Pulmonary artery endothelial cell (primary cell): ENCODE results near the gene SELP. TPM values are rescaled to one million over a fixed set of nuclear protein-coding genes. Genes with fewer than 3 reads are reported as not detected.

Source experiments
- DNase-seq: peaks from one replicate; pipeline ENCODE4 v3.0.0-alpha.2; 2011; ENCODE audit warnings: low read depth, low spot score
- total RNA-seq: library from RNA; depleted of rRNA; stranded (reverse); fragments of >200 nt; gene quantifications from 2 replicates; pipeline ENCODE4 v1.2.3, GENCODE V29; 2014

Gene SELP
- total RNA-seq, 1 donor from 2014 or later = 3.3 TPM

DNA sequence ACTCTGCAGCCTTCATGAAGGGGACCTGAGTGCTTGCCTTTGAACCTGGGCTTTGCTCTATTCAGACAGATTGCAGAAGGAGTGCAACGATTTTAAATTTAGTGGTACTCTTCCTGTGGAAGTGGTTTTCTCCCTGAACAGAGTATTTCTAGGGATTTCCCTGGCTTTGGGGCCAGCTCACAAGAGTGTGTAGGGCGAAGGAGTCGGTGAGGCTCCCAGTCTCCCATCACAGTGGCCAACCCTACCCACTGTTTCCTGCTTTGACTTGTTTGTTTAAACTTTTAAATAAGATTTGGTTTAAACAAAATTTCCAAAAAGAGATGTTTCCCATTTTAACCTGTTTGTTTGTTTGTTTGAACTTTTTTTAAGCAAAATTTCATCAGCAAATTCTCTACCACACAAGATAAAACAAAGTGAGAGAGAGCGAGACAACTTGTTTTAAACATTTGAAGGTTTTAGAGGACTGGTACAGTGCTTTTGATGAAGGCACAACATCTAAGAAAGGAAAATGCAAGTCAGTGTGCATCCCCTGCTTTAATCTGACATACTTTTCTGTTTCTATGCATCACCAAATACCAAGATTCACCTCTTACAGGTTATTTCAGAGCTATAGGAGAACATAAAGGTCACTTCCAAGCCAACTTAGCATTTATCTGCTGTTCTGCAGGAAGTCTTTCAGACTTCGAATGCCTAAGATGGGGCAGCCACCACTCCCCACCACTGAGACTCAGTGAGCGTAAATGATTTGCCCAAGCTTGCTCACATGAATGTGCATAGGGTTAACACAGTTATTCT, 6.6 kb downstream of the SELP start:
- no peak for DNase-seq

DNA sequence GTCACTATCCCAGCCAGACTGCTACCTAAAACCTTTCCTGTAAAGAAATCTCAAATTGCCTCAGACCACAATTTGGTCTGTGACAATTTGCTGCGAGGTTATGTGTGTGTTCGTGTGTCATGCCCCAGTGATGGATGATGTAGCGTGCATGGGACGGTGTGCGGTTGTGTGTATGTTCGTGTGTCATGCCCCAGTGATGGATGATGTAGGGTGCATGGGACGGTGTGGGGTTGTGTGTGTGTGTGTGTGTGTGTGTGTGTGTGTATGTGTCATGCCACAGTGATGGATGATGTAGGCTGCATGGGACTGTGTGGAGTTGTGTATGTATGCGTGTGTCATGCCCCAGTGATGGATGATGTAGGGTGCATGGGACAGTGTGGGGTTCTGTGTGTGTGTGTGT, 9.4 kb downstream of the SELP start:
- no peak for DNase-seq

DNA sequence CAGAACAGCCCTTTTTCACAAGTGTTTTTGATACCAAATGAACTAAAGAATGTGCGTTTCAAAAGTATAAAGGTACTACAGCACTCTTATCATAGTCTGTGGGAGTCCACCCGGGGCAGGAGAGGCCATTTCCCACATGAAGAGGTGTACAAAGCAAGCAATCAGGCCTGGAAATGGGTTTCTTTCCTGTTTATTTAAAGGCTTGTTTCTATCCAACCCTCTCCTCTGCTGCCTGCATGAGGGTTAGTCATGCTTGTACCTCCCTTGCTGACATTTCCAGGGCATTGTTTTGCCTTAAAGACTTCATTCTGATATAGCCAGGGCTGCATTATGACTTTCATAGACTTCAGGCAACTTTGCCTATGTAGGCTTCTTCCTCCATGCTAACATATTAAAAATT, 11.6 kb downstream of the SELP start:
- DNase-seq = peak; percentile 58

DNA sequence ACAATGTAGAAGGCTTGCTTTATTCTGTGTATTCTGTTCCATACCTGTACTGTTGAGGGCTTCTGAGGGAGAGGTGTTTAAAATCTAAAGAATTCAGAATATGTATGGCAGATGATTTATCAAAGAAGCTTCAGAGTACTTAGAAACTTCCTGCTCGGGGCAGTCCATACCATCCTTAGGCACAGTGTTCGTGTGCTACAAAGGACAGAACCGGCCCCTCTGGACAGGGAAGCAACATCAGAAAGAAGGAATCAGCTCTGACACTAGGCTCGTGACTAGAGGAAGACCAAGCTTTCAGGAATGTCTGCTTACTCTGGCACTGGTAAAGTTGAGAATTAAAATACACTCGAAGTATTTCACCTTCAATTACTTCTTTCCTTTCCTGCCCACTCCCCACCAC, 14.1 kb downstream of the SELP start:
- DNase-seq = no peak

DNA sequence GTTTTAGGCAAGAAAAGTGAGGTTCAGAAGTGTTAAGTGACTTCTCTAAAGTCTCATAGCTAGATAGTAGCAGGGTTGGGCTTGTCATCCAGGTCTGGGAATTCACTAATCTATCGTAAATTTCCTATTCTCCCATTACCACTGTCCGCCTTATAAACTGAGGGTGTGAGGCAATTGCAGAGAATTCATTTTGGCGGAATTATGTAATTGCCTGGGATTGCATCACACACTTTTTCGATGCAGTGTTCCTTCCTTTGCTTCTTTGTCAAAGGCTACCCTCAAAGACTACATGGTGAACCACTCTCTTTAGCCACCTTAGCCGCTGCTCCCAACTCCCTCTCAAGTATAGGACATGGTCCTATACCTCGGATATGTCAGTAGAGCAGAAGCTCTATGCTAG, 19.1 kb downstream of the SELP start:
- no peak for DNase-seq

DNA sequence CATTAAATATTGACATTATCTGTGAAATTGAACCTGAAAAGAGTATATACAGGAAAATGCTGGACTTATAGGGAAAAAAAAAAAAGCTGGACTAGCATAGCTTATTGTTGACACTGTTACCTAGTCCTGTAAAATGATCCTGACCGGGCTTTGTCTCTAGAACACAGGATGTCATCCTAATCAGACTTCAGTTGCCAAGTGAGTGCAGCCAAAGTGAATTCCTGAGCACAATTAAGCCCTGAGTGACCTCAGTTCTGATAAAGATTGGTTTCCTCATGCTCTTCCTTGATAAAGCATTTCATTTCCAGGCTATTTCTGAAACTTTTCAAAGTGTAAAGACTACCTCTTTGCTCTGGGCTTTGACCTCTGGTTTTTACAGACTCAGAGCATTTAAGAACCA, 19.8 kb downstream of the SELP start:
- peak; percentile 64 for DNase-seq

DNA sequence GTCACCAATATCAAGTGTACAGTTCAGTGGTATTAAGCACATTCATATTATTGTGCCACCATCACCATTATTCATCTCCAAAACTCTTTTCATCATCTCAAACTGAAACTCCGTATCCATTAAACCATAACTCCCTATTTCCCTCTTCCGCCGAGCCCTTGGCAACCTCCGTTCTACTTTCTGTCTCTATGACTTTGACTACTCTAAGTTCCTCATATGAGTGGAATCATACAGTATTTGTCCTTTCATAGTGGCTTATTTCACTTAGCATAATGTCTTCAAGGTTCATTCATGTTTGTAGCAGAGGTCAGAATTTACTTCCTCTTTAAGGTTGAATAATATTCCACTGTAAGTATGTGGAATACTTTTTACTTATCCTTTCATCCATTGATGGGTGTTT, 21.7 kb downstream of the SELP start:
- DNase-seq = no peak

DNA sequence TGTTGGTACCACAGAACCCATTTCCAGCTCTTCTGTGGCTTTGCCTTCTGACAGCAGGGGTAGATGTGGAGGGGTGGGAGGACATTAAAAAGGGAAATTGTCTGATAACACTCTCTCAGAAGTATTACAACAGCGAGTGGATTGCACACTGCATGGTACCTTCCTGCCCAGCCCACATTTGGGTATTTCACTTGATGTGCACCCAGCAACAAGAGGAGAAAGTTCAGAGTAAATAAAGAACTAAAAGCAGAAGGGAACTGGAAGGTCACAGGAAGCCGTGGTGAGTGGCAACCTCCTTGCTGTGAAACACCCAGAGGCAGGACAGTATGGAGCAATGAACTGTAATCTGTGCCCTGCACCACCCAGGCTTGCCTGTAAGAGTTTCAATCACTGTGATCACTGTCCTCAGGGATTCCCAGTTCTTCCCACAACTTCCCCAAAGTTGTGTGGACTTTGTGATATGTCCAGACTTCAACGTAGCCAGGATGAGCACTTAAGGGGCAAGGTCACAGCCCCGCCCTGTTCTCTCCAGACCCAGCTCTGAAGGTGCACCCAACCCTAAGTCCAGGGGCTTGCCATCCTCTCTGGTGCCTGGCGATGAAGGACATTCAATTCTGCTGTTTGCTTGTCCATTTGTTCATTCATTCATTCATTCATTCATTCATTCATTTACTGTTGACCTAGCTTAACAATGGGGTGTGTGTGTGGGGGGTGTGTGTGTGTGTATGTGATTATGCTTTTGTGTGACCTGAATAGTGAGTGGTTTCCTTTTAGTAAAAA, 25.0 kb downstream of the SELP start:
- DNase-seq = no peak

DNA sequence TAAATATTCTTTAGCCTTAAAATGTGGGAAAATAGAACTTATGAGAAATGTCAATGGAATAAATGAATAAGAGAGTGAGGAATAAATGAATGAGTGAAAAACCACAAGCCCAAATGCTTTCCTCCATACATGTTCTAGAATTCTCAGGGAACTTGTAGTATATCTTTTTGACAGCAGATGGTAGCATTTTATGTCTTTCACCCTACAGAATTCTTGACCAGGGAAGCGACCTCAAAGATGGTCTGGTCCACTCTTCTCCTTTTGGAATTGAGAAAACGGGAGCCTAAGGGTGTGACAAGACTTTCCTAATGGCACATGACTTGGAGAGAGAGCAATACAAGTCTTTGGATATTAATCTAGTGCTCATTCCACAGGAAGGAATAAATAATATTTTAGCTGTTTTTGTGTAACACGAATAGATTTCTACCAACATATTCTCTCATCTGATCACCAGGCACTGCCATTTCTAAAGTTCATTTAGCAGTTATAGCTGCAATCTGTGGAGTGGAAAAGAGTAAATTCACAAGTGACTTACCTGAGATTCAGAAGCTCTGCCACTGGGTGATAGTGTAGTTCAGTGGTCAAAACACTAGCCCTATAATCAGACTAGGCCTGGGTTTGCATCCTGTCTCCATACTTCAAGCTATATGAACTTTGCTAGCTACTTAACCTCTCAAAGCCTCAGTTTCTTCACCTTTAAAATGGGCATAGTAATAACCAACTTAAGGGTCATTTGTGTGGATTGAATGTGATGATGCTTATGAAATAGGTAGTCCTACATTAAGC, 28.6 kb downstream of the SELP start:
- DNase-seq = peak; percentile 15

DNA sequence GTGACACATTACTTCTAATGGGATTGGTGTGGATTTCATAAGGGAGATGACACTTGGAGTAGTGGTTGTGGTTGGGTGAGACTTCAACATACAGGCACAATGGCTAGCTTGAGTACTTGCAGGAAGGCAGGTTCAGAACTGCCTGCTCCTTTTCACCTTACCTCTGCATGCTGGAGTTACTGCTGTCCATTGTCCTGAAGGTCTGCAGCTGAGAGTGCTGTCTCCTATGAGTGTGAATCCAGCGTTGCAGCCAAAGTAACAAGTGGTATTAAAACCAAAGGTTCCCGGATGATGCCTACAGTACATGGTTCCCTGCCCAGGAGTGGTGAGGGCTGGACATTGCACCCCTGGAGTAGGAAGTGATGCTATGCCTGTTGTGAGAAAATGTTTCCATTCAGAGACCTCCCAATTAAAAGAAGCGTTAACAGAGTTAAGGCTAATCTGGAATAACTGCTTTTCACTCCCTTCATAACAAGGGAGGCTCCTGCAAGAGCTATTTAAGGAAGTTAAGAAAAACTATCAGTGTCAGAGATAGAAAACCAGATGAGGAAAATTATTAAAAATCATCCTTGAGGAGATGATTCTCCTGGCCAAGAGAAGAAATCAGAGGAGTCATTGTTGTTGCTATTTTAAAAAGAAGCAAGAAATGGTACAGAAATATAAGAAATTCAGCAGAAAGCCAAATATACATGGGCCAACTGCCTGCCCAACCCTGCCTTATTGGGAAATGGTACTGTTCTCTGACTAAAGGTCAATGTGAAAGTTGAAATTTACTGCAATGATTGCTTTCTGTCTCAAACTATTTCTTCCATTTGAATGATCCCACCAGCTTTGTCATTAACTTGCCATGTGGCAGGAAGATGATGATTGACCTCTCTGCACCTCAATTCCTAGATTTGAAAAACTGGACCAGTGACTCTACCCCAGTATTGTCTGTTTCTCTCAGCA, 33.9 kb downstream of the SELP start:
- no peak for DNase-seq

DNA sequence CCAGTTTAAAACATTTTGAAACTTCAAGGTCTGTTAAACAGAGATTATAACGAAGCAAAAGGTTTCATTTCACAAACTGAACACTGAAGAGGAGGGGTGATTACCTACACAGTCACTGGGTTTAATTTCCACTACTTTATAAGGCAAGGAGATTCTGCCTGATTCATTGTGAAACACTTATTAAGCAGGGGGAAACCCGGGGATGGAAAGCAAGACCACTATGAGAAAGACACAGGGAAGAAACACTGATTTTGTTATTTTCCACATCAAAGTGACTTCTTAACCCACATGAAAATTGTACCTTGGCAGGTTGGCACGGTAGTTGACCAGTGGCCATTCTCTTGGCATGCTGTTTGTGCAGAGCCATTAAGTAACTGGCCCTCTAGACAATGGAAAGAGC, 35.5 kb downstream of the SELP start:
- DNase-seq = no peak

DNA sequence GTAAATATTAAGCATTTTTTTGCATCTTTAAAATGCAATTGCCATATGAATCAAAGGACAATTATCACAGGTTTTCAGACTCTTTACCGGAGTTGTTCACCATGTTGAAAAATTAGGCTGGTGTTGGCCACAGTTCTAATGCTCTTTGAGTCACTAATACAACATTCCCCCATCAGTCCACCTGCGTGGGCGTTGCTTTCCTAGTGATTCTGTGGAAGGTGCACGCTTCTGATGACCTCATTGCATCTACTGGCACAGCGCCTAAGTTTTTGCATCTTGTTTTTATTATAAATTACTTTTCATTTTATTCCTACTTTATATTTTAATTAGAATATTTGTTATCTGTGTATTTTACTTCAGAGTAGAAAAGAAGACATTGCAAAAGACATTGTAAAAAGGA, 39.0 kb downstream of the SELP start:
- no peak for DNase-seq

DNA sequence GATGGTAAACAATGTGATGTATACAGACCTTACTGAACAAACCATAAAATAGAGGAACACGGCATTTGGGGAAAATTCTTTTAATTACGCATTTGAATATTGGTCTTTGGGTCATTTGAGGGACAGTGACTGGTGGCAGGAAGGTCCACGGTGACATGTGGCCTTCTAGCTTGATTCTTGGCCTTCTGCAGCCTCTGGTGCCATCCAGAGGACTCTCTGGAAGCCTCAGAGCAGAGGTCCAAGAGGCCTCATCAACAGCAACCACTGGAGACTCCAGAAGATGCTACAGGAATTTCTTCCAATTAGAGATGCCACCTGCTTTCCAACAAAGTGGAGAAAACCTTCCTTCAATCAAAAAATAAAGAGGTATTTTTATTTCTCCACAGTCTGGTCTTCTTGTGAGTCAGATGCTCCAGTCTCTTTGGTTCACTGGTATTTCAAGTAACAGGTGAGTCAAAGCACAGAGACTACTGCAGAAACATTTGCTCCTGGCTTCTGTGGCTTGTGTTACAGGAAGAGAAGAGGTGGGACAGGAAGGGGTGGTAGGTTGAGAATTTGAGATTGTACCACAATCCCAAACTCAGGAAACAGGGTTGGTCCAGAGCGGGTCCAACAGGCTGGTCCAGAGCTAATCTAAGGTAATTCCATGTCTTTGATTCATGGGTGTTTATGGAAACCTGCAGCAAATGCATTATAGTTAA, 41.0 kb downstream of the SELP start:
- no peak for DNase-seq

DNA sequence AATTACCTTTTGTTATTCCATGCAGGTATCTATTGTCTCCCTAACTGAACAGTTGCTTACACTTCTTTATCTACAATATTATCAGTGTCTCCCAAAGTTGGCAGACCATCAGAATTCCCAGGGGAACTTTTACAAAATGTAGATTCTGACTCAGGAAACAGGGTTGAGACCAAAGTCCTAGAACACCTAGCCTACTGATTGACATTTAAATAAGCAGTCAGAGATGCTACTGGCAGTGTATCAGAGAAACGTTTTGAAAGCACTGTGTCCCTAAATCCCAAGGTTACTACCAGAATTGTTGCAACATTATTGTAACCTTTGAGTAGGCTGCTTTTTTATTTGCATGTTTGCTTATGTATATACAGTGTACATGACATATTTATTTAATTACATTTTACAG, 41.8 kb downstream of the SELP start:
- DNase-seq = no peak

DNA sequence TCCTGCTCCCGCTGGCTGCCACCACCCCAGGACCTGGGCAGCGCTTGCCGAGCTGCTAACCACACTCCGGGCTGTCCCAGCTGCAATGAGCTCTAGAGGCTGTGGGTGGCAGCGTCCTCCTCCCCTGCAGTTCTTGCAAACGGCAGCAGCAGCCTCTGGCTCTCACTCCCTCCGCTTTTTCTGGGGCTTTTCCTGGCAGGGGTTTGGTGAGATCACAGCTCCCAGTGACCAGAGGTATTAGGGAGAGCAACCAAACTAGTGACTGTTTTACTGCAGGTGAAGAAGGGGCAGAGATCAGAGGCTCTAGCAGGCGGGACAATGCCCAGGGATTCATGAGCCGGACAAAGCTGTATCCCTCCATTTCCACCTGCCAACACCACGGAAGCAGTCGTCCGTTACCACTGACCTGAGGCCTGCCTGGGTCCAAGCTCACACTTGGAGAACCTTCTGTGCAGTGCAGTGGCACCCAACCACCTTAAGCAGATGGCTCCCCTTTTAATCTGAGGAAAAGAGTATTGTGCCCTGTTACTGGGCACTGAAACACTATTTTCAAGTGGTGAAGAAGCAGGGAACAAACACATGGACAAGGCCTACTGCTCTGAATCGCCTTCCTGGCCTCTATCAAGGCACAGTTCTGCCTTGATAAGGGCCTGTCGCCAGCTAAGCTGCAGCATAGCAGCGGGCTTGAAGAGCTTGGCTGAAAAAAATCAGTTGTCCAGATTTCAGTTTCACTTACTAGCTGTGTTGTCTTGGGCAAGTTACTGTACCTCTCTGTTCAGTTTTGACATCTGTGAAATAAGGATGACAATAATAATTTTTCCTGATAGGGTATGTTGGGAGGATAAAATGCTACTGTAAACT, 43.3 kb downstream of the SELP start, which contains the start of gene F5:
Gene F5, minus strand, starts transcription at position 87 of the 861 bp plus-strand sequence. CDS start 95 bp downstream, outside the sequence.
- peak; percentile 32 for DNase-seq

DNA sequence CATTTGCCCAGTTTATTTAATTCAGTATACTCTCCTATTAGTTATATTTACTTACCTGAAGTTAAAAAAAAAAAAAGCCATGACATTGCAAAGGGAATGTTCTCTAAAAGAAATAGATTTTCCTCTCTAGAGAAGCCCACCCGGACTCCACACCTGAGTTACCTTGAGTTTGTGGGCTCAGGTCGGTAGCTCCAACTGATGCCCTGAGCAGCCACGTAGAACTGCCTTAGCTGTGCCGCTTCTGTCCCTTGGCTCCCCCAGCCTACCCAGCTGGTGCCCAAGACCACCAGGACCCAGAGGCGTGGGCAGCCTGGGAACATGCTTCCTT, 43.9 kb downstream of the SELP start:
- DNase-seq = no peak

DNA sequence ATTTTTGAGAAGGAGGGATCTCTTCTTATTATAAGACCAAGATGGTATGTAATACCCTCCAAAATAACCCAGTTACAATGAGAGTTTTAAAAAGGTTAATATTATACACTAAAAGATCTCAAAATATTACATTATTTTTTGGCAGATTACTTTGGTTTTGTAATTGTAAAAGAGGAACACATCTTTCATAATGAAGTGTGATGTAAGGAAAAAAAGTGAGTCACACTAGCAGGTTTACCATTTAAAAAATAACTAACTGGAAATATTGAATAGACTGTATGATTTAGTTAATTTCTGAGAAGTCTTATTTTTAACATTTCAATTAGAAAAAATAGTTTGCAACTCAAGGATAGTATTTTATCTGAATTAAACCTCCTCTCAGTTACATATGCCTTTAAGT, 44.7 kb downstream of the SELP start:
- no peak for DNase-seq

DNA sequence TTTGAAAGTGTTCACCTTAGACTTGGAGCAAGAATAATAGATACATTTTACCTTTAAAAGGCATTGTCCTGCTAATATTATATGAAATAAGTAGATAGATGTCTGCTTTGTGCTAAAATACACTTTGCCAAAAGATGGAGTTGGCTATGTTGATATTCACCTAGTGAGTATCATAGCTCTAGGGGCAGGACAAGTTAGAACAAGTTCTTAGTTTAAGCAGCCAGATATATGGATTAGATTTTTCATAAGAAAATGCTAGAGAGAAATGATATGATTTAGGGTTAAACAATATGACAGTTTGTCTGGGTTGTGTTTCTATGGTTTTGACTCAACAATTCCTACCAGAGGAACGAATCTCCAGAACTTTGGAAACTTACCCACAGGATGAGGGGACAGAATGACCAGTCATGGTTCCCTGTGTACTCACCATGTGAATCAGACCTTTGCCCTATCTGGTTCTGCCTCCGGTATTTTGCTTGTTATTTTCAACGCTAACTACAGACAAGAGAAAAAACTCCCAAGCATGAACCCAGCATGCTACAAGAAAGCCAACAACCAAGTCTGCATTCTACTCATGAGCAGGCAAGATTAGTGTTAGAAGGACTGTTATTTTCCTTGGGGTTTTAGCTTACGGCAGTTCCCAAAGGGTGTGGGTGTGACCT, 45.3 kb downstream of the SELP start:
- DNase-seq = no peak
